HG02852 (cell line): ENCODE results near the gene DDIAS.
"Not testable (repeated sequence)": the region's sequence is repeated elsewhere in the genome, so short reads cannot be mapped to it uniquely, and the experiment has no call there.

Experiments used
- ATAC-seq: cut with Tn5 transposase; IDR thresholded peaks from one replicate; pipeline ENCODE4 v1.9.1; 2021; ENCODE audit warnings: mild to moderate bottlenecking, moderate library complexity; ENCODE audit not compliant: unreplicated experiment

Gene DDIAS, protein sequence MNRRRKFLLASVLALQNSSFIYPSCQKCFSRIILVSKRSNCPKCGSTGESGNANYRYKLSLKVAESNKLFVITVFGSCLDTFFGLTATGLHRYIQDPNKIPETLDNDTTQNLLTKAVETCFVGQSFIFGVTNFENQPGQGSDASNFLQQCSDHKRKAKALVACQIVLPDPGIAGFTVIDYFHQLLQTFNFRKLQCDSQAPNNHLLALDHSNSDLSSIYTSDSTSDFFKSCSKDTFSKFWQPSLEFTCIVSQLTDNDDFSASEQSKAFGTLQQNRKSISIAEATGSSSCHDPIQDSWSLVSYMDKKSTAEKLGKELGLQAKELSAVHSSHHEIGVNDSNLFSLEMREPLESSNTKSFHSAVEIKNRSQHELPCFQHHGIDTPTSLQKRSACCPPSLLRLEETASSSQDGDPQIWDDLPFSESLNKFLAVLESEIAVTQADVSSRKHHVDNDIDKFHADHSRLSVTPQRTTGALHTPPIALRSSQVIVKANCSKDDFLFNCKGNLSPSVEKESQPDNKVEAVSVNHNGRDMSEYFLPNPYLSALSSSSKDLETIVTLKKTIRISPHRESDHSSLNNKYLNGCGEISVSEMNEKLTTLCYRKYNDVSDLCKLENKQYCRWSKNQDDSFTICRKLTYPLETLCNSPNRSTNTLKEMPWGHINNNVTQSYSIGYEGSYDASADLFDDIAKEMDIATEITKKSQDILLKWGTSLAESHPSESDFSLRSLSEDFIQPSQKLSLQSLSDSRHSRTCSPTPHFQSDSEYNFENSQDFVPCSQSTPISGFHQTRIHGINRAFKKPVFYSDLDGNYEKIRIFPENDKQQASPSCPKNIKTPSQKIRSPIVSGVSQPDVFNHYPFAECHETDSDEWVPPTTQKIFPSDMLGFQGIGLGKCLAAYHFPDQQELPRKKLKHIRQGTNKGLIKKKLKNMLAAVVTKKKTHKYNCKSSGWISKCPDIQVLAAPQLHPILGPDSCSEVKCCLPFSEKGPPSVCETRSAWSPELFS

GRCh38 chr11:82901165-82901921 is at the start of gene DDIAS:
TSS of gene DDIAS (plus strand) at chr11:82901736. CDS start at chr11:82914739, 13,003 bp downstream.
- peak; percentile 66 for ATAC-seq

GRCh38 chr11:82854242-82854641 is 47.3 kb upstream of the DDIAS start:
- ATAC-seq = no peak

GRCh38 chr11:82854916-82855315 is 46.6 kb upstream of the DDIAS start:
- ATAC-seq = not testable (repeated sequence)

DNA sequence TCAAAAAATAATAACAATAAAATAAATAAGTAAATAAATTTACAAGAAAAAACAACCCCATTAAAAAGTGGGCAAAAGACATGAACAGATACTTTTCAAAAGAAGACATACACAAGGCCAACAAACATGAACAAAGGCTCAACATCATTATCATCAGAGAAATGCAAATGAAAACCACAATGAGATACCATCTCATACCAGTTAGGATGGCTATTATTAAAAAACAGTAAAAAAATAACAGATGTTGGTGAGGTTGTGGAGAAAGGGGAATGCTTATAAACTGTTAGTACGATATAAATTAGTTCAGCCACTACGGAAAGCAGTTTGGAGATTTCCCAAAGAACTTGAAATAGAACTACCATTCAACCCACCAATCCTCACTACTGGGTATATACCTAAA is 45.9 kb upstream of the DDIAS start:
- ATAC-seq = no peak

- no peak for ATAC-seq
Observed at GRCh38 chr11:82857145-82857544, 44.4 kb upstream of the DDIAS start.

- no peak for ATAC-seq
Observed at GRCh38 chr11:82858133-82858532, 43.4 kb upstream of the DDIAS start.

GRCh38 chr11:82858556-82859091 is 42.9 kb upstream of the DDIAS start:
- ATAC-seq = no peak

DNA sequence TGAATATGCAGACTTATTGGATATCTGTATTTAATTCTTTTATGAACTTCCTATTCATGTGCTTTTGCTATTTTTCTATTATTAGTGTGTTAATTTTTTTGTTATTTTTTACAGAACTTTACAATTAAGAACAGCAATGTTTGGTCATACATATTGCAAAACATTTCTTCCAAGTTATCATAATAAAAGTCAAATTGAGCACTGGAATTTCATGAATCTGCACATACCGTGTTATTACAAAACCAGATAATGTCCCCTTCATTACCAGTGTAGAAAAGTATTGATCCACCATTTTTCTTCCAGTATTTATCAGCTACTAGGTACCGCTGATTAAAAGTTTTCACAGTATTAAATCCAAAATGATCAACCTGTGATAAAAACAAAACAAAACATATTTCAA is 41.8 kb upstream of the DDIAS start:
- ATAC-seq = no peak

DNA sequence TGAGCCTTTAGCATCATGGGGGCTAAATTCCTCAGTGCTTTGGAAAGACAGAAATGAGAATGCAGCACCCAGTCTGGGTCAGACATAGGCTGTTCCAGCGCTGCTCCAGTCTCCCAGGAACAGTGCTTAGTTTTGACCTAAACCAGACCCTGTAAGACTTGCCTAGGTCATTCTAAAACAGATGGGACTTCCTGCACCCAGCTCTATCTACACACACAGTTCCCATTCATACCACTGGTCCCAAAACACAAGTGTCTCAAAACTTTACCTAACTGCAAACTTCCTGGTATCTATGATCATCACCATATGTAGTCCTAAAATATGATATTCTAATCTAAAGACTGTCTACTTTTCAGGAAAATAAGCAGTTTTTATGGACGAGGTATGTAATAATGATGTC is 39.2 kb upstream of the DDIAS start:
- ATAC-seq = no peak

- ATAC-seq = no peak
Observed at GRCh38 chr11:82863209-82863608, 38.3 kb upstream of the DDIAS start.

DNA sequence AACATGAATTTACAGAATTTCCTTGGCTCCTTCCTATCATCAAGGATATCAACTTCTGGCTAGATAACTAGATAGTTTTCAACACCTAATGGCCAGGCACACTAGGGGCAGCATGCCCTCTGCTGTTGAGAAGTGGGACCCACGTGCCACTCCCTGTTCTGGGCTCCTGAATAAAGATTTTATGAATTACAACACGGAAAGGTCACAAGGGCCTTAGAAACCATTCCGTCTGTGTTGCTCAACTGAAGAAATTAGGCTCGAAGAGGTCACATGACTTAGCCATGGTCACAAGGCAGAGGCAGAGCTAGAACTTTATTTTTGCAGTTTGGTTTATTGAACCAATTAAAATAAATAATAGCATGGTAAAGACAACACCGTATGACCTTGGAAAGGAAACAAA is 37.3 kb upstream of the DDIAS start:
- no peak for ATAC-seq

- no peak for ATAC-seq
Observed at GRCh38 chr11:82865841-82866240, 35.7 kb upstream of the DDIAS start.

DNA sequence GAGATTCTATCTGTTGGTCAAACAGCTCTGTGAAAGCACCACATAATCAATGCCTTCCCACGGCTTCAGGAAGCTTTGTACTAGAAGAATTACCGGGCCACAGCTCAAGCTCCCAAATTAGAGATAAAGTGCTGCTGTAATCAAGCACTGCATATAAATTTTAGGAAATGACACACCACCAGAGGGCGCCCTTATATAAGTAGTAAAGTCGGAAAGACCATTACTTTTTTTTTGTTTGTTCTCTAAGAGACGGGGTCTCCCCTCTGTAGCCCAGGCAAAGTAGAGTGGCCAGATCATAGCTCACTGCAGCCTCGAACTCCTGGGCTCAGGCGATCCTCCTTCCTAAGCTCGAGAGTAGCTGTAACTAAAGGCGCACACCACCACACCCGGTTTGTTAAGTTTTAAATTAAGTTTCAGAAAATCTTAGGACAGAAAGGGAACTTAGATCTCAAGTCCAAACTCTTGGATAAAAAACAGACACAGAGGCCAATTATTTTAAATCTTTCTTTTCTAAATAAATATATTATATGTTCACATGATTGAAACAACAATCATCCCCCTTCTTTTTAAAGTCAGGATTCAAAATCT is 33.9 kb upstream of the DDIAS start:
- ATAC-seq = peak; percentile 45

GRCh38 chr11:82869657-82870056 is 31.9 kb upstream of the DDIAS start:
- no peak for ATAC-seq

GRCh38 chr11:82871646-82872045 is 29.9 kb upstream of the DDIAS start:
- ATAC-seq = no peak

DNA sequence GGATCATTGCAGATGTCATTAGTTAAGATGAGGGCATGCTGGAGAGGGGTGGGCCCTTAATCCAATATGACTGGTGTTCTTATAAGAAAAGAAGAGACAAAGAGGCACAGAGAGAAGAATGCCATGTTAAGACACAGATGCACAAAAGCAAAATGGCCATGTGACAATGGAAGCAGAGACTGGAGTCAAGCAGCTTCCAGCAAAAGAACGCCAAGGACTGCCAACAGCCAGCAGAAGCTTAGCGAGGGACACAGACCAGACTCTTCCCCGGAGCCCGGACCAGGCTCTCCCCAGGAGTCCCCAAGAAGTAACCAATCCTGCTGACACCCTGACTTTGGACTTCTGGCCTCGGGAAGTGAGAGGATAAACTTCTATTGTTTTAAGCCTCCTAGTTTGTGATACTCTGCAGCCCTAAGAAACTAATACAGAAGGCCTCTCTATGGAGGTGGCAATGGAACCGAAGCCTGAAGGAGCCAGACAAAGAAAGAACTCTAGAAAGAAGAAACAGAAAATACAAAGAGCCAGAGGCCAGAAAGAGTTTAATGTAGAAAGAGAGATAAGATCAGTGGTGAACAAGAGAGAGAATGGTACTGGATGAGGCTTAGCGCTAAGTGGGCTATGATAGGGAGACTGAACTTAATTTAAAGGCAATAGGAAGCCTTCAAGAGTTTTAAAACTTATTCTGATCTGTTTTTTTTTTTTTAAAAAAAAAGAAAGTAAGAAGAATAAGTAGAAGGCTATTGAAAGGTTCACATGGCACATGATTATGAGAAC is 29.0 kb upstream of the DDIAS start:
- no peak for ATAC-seq

- ATAC-seq = no peak
Observed at GRCh38 chr11:82873919-82874333, 27.6 kb upstream of the DDIAS start.

DNA sequence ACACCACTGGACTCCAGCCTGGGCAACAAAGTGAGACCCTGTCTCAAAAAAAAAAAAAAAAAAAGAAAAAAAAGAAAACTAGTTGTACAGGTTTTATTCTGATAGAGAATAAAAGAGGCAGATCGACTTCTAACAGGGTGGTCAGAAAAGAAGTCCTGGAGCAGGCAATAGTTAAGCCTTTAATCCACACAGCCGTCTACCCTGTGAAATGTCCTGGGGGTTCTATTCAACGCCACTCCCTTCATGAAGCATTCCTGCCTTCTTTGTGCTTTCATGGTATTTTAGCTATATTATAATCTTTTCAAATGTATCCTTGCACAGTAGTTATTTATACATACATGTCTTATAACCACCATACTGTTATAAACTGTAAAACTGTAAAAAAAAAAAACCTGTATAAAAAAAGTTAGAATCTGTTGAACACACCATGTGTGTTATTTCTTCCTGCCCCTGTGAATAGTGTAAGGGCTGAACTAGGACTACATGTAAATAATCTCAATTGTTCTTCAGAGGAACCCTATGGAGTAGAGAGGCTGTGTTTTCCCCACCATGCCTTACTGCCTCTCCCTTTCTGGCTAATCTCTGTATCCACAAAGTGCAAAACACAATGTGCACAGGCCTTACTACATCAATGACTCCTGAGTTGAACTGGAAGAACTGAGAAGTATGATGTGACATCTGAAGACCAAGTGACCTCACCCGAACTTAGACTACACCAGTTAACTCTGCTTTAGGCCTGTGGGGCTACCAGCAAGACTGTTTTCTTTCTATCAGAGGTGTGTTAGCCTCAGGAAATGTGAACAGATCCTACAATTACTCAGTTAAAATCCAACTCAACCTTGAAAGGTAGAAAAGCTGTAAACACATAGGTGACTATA is 26.7 kb upstream of the DDIAS start:
- no peak for ATAC-seq

GRCh38 chr11:82883853-82884252 is 17.7 kb upstream of the DDIAS start:
- ATAC-seq = no peak
